A673 (cell line): ENCODE results near the gene LANCL1. TPM values are rescaled to one million over a fixed set of nuclear protein-coding genes. Genes with fewer than 3 reads are reported as not detected.

ENCODE experiments used
- BruUV-seq: library from RNA; stranded (reverse); fragments of 400-500 nt; replicated peaks from 2 replicates; lab custom pipeline; 2021; lab: Mats Ljungman, UMichigan
- CTCF ChIA-PET: fragments of 300-600 bp; sonication (Branson Sonifier 250); formaldehyde crosslinking; loops from one replicate; lab custom pipeline; 2022; ENCODE audit warnings: antibody characterized with exemption; lab: Charles Lee
- POLR2A ChIA-PET: fragments of 300-600 bp; sonication (Branson Sonifier 250); formaldehyde crosslinking; loops from one replicate; lab custom pipeline; 2022; ENCODE audit warnings: antibody characterized with exemption; ENCODE audit not compliant: low non-redundant PET; lab: Charles Lee
- DNase-seq: peaks from one replicate; pipeline ENCODE4 v3.0.0-alpha.2; 2015; ENCODE audit warnings: low spot score
- H3K27ac ChIP-seq: fragments of 200-600 bp; sonication (generic); 2 replicates; pipeline ENCODE4 v1.5.1; 2016; ENCODE audit warnings: mixed run types, low read depth, mild to moderate bottlenecking, mixed read lengths, antibody characterized with exemption, low read length; ENCODE audit not compliant: poor library complexity, severe bottlenecking
- H3K27me3 ChIP-seq: fragments of 200-600 bp; sonication (generic); replicated peaks from 2 replicates; pipeline ENCODE4 v1.6.1; 2017; ENCODE audit warnings: mixed run types, low read depth, mild to moderate bottlenecking, mixed read lengths, antibody characterized with exemption, low read length; ENCODE audit not compliant: insufficient read depth, poor library complexity
- H3K36me3 ChIP-seq: fragments of 200-600 bp; sonication (generic); 2 replicates; pipeline ENCODE4 v1.6.1; 2016; ENCODE audit warnings: mixed run types, mild to moderate bottlenecking, mixed read lengths, antibody characterized with exemption, low read length; ENCODE audit not compliant: insufficient read depth, poor library complexity, severe bottlenecking
- H3K4me1 ChIP-seq: fragments of 200-600 bp; sonication (generic); 2 replicates; pipeline ENCODE4 v1.6.1; 2017; ENCODE audit warnings: mixed run types, mild to moderate bottlenecking, mixed read lengths, antibody characterized with exemption, low read length; ENCODE audit not compliant: insufficient read depth, poor library complexity, severe bottlenecking
- H3K4me3 ChIP-seq: fragments of 200-600 bp; sonication (generic); 2 replicates; pipeline ENCODE4 v1.5.1; 2016; ENCODE audit warnings: low read depth, mixed run types, mild to moderate bottlenecking, mixed read lengths, low read length; ENCODE audit not compliant: poor library complexity, severe bottlenecking
- H3K9me3 ChIP-seq: fragments of 200-600 bp; sonication (generic); 2 replicates; pipeline ENCODE4 v1.6.1; 2016; ENCODE audit warnings: mixed run types, low read depth, mild to moderate bottlenecking, mixed read lengths, antibody characterized with exemption, low read length; ENCODE audit not compliant: poor library complexity, severe bottlenecking
- EZH2 ChIP-seq: fragments of 200-600 bp; sonication (generic); IDR thresholded peaks from 2 replicates; pipeline ENCODE4 v1.6.1; 2017; ENCODE audit warnings: borderline replicate concordance, low read depth, mild to moderate bottlenecking, mixed read lengths, antibody characterized with exemption, low read length; ENCODE audit not compliant: poor library complexity, severe bottlenecking
- intact Hi-C: fragments of 100-400 bp; cut with micrococcal nuclease; formaldehyde crosslinking; loops from one replicate; pipeline ENCODE4 v1.10.0; 2022; ENCODE audit not compliant: unreplicated experiment
- total RNA-seq: library from RNA; stranded (reverse); gene quantifications from 2 replicates; pipeline ENCODE4 v1.2.3, GENCODE V29; 2021
- TF ChIP-seq, protein P1 (sequence below): fragments of 300-800, 200-600 bp; sonication (generic); conservative IDR thresholded peaks from 2 replicates; pipeline ENCODE4 v1.5.1; 2017; ENCODE audit warnings: low read depth, mild to moderate bottlenecking, antibody characterized with exemption, low read length, moderate library complexity, mixed read lengths

Gene LANCL1
- total RNA-seq, 1 experiment from 2014 or later = 55.6 TPM

GRCh38 chr2:210459407-210459806, 17.2 kb downstream of the LANCL1 start:
- peaks cover 48% of the 10 kb centered on the region for H3K4me1 ChIP-seq
- no peak for DNase-seq
- intact Hi-C loops = no loop called here
- ChIA-PET CTCF (no interaction called here), POLR2A (no interaction called here)
- no TSS peak for BruUV-seq
- no peak overlapping the region for H3K4me3 ChIP-seq
- no peaks in the 10 kb centered on the region for H3K27me3 ChIP-seq
- H3K36me3 ChIP-seq = peaks cover 24% of the 10 kb centered on the region
- no peaks in the 10 kb centered on the region for H3K9me3 ChIP-seq
- H3K27ac ChIP-seq = no peak overlapping the region
- TF ChIP-seq, protein P1, sequence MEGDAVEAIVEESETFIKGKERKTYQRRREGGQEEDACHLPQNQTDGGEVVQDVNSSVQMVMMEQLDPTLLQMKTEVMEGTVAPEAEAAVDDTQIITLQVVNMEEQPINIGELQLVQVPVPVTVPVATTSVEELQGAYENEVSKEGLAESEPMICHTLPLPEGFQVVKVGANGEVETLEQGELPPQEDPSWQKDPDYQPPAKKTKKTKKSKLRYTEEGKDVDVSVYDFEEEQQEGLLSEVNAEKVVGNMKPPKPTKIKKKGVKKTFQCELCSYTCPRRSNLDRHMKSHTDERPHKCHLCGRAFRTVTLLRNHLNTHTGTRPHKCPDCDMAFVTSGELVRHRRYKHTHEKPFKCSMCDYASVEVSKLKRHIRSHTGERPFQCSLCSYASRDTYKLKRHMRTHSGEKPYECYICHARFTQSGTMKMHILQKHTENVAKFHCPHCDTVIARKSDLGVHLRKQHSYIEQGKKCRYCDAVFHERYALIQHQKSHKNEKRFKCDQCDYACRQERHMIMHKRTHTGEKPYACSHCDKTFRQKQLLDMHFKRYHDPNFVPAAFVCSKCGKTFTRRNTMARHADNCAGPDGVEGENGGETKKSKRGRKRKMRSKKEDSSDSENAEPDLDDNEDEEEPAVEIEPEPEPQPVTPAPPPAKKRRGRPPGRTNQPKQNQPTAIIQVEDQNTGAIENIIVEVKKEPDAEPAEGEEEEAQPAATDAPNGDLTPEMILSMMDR = no peak
- TF ChIP-seq EZH2 = no peak

DNA sequence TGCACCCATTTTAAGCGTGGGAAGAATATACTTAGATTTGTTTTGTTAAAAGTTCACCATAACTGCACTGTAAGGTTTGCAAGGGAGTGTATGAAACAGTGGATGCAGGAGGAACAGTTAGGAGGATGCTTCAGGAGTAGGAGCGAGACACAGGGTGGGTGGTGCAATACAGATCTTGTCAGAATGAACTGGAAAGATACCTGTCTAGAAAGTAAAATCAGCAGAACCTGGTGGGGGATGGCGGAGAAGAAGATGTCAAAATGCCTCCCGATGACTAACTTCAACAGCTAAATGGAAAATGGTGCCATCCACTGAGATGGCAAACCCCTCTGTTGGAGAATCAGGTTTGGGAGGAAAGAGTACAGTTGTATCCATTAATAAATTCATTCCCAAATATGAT, 18.2 kb downstream of the LANCL1 start:
- H3K9me3 ChIP-seq = no peaks in the 10 kb centered on the region

DNA sequence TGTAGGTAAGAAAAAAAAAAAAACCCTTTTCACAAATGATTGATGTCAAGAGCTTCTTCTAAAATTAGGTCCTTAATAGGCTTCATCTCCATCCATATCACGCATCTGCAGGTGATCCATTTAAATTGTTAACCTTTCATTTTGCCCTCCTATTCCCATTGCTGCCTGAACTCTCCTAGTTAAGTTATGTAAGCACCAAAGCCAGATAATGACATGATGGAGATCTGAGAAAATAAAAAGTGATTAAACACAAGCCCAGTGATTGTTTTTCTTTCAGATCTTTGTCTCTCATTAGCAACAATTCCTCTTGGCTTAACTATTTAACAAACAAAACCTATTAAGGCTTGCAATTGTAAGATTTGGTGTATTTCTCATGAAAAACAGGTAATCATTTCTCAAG, 20.0 kb downstream of the LANCL1 start:
- ChIA-PET CTCF (no interaction called here), POLR2A (no interaction called here)
- no peak for TF ChIP-seq EZH2
- TF ChIP-seq, protein P1 = no peak
- DNase-seq = no peak
- no TSS peak for BruUV-seq
- H3K4me1 ChIP-seq = peaks cover 28% of the 10 kb centered on the region
- intact Hi-C loops = no loop called here
- no peak overlapping the region for H3K27ac ChIP-seq
- no peaks in the 10 kb centered on the region for H3K9me3 ChIP-seq
- no peaks in the 10 kb centered on the region for H3K27me3 ChIP-seq
- H3K4me3 ChIP-seq = no peak overlapping the region
- H3K36me3 ChIP-seq = peaks cover 30% of the 10 kb centered on the region

More for the DNA sequence above, 18.2 kb downstream of the LANCL1 start:
- intact Hi-C loops = no loop called here
- BruUV-seq = no TSS peak
- ChIA-PET POLR2A (no interaction called here), CTCF (no interaction called here)
- no peak for TF ChIP-seq EZH2
- TF ChIP-seq, protein P1 = no peak
- no peaks in the 10 kb centered on the region for H3K27me3 ChIP-seq
- no peak overlapping the region for H3K27ac ChIP-seq
- DNase-seq = no peak
- peaks cover 30% of the 10 kb centered on the region for H3K36me3 ChIP-seq
- peaks cover 45% of the 10 kb centered on the region for H3K4me1 ChIP-seq
- H3K4me3 ChIP-seq = no peak overlapping the region
